Measurements from ENCODE around the gene GPT2. TPM values are rescaled to one million over a fixed set of nuclear protein-coding genes. Genes with fewer than 3 reads are reported as not detected.

The GPT2 gene
- total RNA-seq, 6 experiments from 2014 or later: 30.8 to 163 (median 92.0) TPM

- ATAC-seq (no peak), DNase-seq (no peak)
- no peaks in the 10 kb centered on the region for H3K4me1 ChIP-seq
- H3K27me3 ChIP-seq: no peaks in the 10 kb centered on the region
- intact Hi-C loops (cut with DNase I): loop anchor here (5.0 kb wide), 2 partner anchors 52 to 67 kb away; no protein-coding TSS in a partner anchor
- H3K27ac ChIP-seq: no peak overlapping the region
- H3K4me3 ChIP-seq: no peak overlapping the region
- 92% methylated on average over 2 of the region's 2 CpGs for WGBS (ENCODE audit: insufficient coverage, low coverage, low lambda C conversion rate, missing lambda C conversion rate)
- H3K36me3 ChIP-seq: no peaks in the 10 kb centered on the region
- TF ChIP-seq, protein P1, sequence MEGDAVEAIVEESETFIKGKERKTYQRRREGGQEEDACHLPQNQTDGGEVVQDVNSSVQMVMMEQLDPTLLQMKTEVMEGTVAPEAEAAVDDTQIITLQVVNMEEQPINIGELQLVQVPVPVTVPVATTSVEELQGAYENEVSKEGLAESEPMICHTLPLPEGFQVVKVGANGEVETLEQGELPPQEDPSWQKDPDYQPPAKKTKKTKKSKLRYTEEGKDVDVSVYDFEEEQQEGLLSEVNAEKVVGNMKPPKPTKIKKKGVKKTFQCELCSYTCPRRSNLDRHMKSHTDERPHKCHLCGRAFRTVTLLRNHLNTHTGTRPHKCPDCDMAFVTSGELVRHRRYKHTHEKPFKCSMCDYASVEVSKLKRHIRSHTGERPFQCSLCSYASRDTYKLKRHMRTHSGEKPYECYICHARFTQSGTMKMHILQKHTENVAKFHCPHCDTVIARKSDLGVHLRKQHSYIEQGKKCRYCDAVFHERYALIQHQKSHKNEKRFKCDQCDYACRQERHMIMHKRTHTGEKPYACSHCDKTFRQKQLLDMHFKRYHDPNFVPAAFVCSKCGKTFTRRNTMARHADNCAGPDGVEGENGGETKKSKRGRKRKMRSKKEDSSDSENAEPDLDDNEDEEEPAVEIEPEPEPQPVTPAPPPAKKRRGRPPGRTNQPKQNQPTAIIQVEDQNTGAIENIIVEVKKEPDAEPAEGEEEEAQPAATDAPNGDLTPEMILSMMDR (IDR thresholded peaks at IDR 0.05): no peak
- TF ChIP-seq POLR2A (IDR thresholded peaks at IDR 0.05): no peak
- H3K9me3 ChIP-seq: no peaks in the 10 kb centered on the region
These were observed 29.3 kb upstream of the GPT2 start for GRCh38 chr16:46854846-46855245.

GRCh38 chr16:46855389-46855788 lies 28.8 kb upstream of the GPT2 start:
- intact Hi-C loops (cut with DNase I): loop anchor here in 1 of 2 donors (5.0 kb wide), 1 partner anchor 52 kb away; no protein-coding TSS in a partner anchor
- DNase-seq: no peak
- WGBS (ENCODE audit: insufficient coverage, low coverage, low lambda C conversion rate, missing lambda C conversion rate): 71% methylated on average over 4 of the region's 4 CpGs
- Histone ChIP-seq H3K27me3 (no peaks in the 10 kb centered on the region), H3K27ac (no peak overlapping the region), H3K4me1 (no peaks in the 10 kb centered on the region), H3K36me3 (no peaks in the 10 kb centered on the region), H3K9me3 (no peaks in the 10 kb centered on the region), H3K4me3 (no peak overlapping the region)
- no peak for ATAC-seq
- TF ChIP-seq, protein P1 (IDR thresholded peaks at IDR 0.05): no peak
- TF ChIP-seq POLR2A (IDR thresholded peaks at IDR 0.05): no peak

- Histone ChIP-seq H3K4me3 (no peak overlapping the region), H3K4me1 (no peaks in the 10 kb centered on the region), H3K36me3 (no peaks in the 10 kb centered on the region), H3K9me3 (no peaks in the 10 kb centered on the region), H3K27me3 (no peaks in the 10 kb centered on the region), H3K27ac (peak overlapping the region in 1 of 3 donors; percentile 49)
- DNase-seq: no peak
- TF ChIP-seq, protein P1 (IDR thresholded peaks at IDR 0.05): peak; percentile 28 to 62 (median 44)
- TF ChIP-seq POLR2A (IDR thresholded peaks at IDR 0.05): no peak
- intact Hi-C loops (cut with DNase I): loop anchor here in 1 of 2 donors (5.0 kb wide), 1 partner anchor 50 kb away; no protein-coding TSS in a partner anchor
- 35% methylated on average over 6 of the region's 6 CpGs for WGBS (ENCODE audit: insufficient coverage, low coverage, low lambda C conversion rate, missing lambda C conversion rate)
- ATAC-seq: peak; percentile 70 to 79 (median 76)
These were observed 26.7 kb upstream of the GPT2 start for GRCh38 chr16:46857368-46857945.

DNA sequence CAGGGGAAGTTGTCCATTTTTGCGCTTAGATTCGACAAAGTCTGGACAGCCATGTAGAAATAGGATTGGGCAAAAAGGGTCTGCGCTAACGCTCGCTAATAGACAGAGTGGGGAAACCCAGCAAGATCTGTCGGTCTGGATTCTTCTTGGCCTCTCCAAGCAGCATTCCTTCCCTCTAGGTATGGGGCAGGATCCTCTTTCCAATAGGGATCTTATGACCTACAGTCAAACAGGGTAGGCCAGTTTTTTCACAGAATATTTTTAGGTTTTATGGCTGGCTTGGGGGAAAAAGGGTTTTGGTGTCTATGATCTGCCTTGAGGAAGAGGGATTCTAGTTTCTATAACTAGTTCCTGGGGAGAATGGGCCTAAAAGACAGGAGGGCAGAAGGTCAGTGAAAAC lies 26.0 kb upstream of the GPT2 start:
- Histone ChIP-seq H3K27me3 (no peaks in the 10 kb centered on the region), H3K4me1 (peaks cover 0 to 3% (median 0%) of the 10 kb centered on the region in 4 donors), H3K9me3 (no peaks in the 10 kb centered on the region), H3K27ac (peak overlapping the region in 1 of 3 donors; percentile 24), H3K36me3 (no peaks in the 10 kb centered on the region), H3K4me3 (no peak overlapping the region)
- no peak for DNase-seq
- 94% methylated on average over 6 of the region's 6 CpGs for WGBS (ENCODE audit: insufficient coverage, low coverage, low lambda C conversion rate, missing lambda C conversion rate)
- TF ChIP-seq POLR2A (IDR thresholded peaks at IDR 0.05): no peak
- TF ChIP-seq, protein P1 (IDR thresholded peaks at IDR 0.05): no peak
- intact Hi-C loops (cut with DNase I): loop anchor here in 1 of 2 donors (5.0 kb wide), 1 partner anchor 49 kb away; no protein-coding TSS in a partner anchor
- ATAC-seq: no peak

Measured in right lobe of liver (tissue), 6 donors.